IMR-90 (cell line): ENCODE measurements around the gene ZNF423. TPM values are rescaled to one million over a fixed set of nuclear protein-coding genes. Genes with fewer than 3 reads are reported as not detected.

Experiments
- ATAC-seq: fragments of 200-7000 bp; cut with Tn5 transposase; 2 replicates; pipeline ENCODE4 v1.9.1; 2020; ENCODE audit warnings: low read depth, mild to moderate bottlenecking, moderate library complexity
- BruUV-seq: library from RNA; stranded (reverse); fragments of 400-500 nt; replicated peaks from 2 replicates; lab custom pipeline; 2021; lab: Mats Ljungman, UMichigan
- CTCF ChIA-PET: fragments of 300-600 bp; formaldehyde crosslinking; extraction: SDS; loops from one replicate; lab custom pipeline; 2021; ENCODE audit warnings: antibody characterized with exemption; lab: Yijun Ruan, JAX
- POLR2A ChIA-PET: fragments of 300-600 bp; sonication (Branson Sonifier 250); formaldehyde crosslinking; loops from one replicate; lab custom pipeline; 2022; ENCODE audit warnings: antibody characterized with exemption; ENCODE audit not compliant: unreplicated experiment; lab: Charles Lee
- DNase-seq: peaks from one replicate; pipeline ENCODE4 v3.0.0; 2013
- H2AFZ ChIP-seq: replicated peaks from 2 replicates; pipeline ENCODE3; 2013; ENCODE audit warnings: low read length, mild to moderate bottlenecking; ENCODE audit not compliant: poor library complexity
- H2AK5ac ChIP-seq: 2 replicates; pipeline ENCODE4 v1.6.1; 2013; ENCODE audit warnings: low read depth, low read length, inconsistent platforms
- H2AK9ac ChIP-seq: replicated peaks from 2 replicates; pipeline ENCODE3; 2013; ENCODE audit warnings: mild to moderate bottlenecking, low read depth, low read length, moderate library complexity; ENCODE audit not compliant: poor library complexity
- H2BK120ac ChIP-seq: 2 replicates; pipeline ENCODE4 v1.6.1; 2013; ENCODE audit warnings: low read depth, low read length, inconsistent platforms
- H2BK15ac ChIP-seq: 3 replicates; pipeline ENCODE4 v1.6.1; 2013; ENCODE audit warnings: low read depth, low read length, inconsistent platforms
- H2BK20ac ChIP-seq: 2 replicates; pipeline ENCODE4 v1.6.1; 2013; ENCODE audit warnings: low read depth, mild to moderate bottlenecking, inconsistent platforms, low read length, moderate library complexity
- H2BK5ac ChIP-seq: 2 replicates; pipeline ENCODE4 v1.6.1; 2013; ENCODE audit warnings: mild to moderate bottlenecking, low read depth, low read length, inconsistent platforms; ENCODE audit not compliant: poor library complexity, severe bottlenecking
- H3K14ac ChIP-seq: replicated peaks from 2 replicates; pipeline ENCODE4 v1.6.1; 2013; ENCODE audit warnings: low read depth, low read length, inconsistent platforms
- H3K18ac ChIP-seq: 2 replicates; pipeline ENCODE4 v1.6.1; 2013; ENCODE audit warnings: low read depth, low read length, control low read depth
- H3K23ac ChIP-seq: 2 replicates; pipeline ENCODE4 v1.6.1; 2013; ENCODE audit warnings: low read depth, low read length, inconsistent platforms
- H3K27ac ChIP-seq: 2 replicates; pipeline ENCODE4 v1.5.1; 2013; ENCODE audit warnings: mild to moderate bottlenecking, control low read depth, low read length; ENCODE audit not compliant: insufficient read depth
- H3K27me3 ChIP-seq: 2 replicates; pipeline ENCODE4 v1.6.1; 2013; ENCODE audit warnings: low read length; ENCODE audit not compliant: control insufficient read depth, insufficient read depth
- H3K36me3 ChIP-seq: 2 replicates; pipeline ENCODE4 v1.6.1; 2013; ENCODE audit warnings: low read length, mixed read lengths; ENCODE audit not compliant: control insufficient read depth, insufficient read depth
- H3K4ac ChIP-seq: 2 replicates; pipeline ENCODE4 v1.6.1; 2013; ENCODE audit warnings: low read depth, low read length, inconsistent platforms
- H3K4me1 ChIP-seq: 2 replicates; pipeline ENCODE4 v1.6.1; 2013; ENCODE audit warnings: low read length, mixed read lengths; ENCODE audit not compliant: control insufficient read depth, insufficient read depth
- H3K4me2 ChIP-seq: 2 replicates; pipeline ENCODE4 v1.6.1; 2013; ENCODE audit warnings: low read depth, mild to moderate bottlenecking, control low read depth, low read length, moderate library complexity
- H3K4me3 ChIP-seq: 2 replicates; pipeline ENCODE4 v1.5.1; 2013; ENCODE audit warnings: low read depth, mild to moderate bottlenecking, control low read depth, low read length, moderate library complexity; ENCODE audit not compliant: insufficient read depth
- H3K56ac ChIP-seq: 2 replicates; pipeline ENCODE4 v1.6.1; 2013; ENCODE audit warnings: low read length, inconsistent platforms; ENCODE audit not compliant: insufficient read depth; ENCODE audit errors: extremely low read depth
- H3K79me1 ChIP-seq, 2 experiments: 2 replicates each; pipeline ENCODE4 v1.6.1; 2013; ENCODE audit warnings: low read length in 2 of 2, inconsistent platforms in 1 of 2, low read depth in 1 of 2
- H3K9ac ChIP-seq: 2 replicates; pipeline ENCODE4 v1.6.1; 2013; ENCODE audit warnings: low read depth, low read length, control low read depth
- H3K9me1 ChIP-seq: 2 replicates; pipeline ENCODE4 v1.6.1; 2013; ENCODE audit warnings: low read length, inconsistent platforms; ENCODE audit not compliant: insufficient read depth
- H3K9me3 ChIP-seq: 2 replicates; pipeline ENCODE4 v1.6.1; 2013; ENCODE audit warnings: low read length; ENCODE audit not compliant: control insufficient read depth, insufficient read depth
- H4K20me1 ChIP-seq: 2 replicates; pipeline ENCODE4 v1.6.1; 2013; ENCODE audit warnings: low read length, inconsistent platforms; ENCODE audit not compliant: insufficient read depth
- H4K5ac ChIP-seq: 2 replicates; pipeline ENCODE4 v1.6.1; 2013; ENCODE audit warnings: mild to moderate bottlenecking, low read depth, low read length, control low read depth
- H4K8ac ChIP-seq, 2 experiments: 2 replicates each; pipeline ENCODE4 v1.6.1; 2013; ENCODE audit warnings: low read depth in 2 of 2, low read length in 2 of 2, control low read depth in 1 of 2, inconsistent platforms in 1 of 2
- H4K91ac ChIP-seq: 2 replicates; pipeline ENCODE4 v1.6.1; 2013; ENCODE audit warnings: low read depth, low read length, inconsistent platforms; ENCODE audit not compliant: insufficient read depth
- CEBPB ChIP-seq: IDR thresholded peaks from 2 replicates; pipeline ENCODE4 v1.6.1; 2012; ENCODE audit warnings: low read depth, low read length, improper control_type of control experiment
- CHD1 ChIP-seq: IDR thresholded peaks from 2 replicates; pipeline ENCODE4 v1.6.1; 2012; ENCODE audit warnings: low read depth, low read length, improper control_type of control experiment
- FOS ChIP-seq: fragments of 150-350 bp; IDR thresholded peaks from 2 replicates; pipeline ENCODE4 v1.6.1; 2016; ENCODE audit warnings: low read depth, low read length
- MAFK ChIP-seq: IDR thresholded peaks from 2 replicates; pipeline ENCODE4 v1.6.1; 2012; ENCODE audit warnings: low read depth, low read length, improper control_type of control experiment
- MXI1 ChIP-seq: IDR thresholded peaks from 2 replicates; pipeline ENCODE4 v1.6.1; 2012; ENCODE audit warnings: low read depth, mild to moderate bottlenecking, low read length, moderate library complexity, borderline replicate concordance
- POLR2A ChIP-seq: IDR thresholded peaks from 2 replicates; pipeline ENCODE4 v1.6.1; 2012; ENCODE audit warnings: mild to moderate bottlenecking, low read depth, low read length
- RAD21 ChIP-seq: IDR thresholded peaks from 2 replicates; pipeline ENCODE4 v1.6.1; 2012; ENCODE audit warnings: low read length, improper control_type of control experiment
- RCOR1 ChIP-seq: IDR thresholded peaks from 2 replicates; pipeline ENCODE4 v1.6.1; 2012; ENCODE audit warnings: mild to moderate bottlenecking, low read length, improper control_type of control experiment; ENCODE audit not compliant: insufficient replicate concordance
- RFX5 ChIP-seq: IDR thresholded peaks from 2 replicates; pipeline ENCODE4 v1.8.0; 2012; ENCODE audit warnings: low read depth, mild to moderate bottlenecking, low read length, moderate library complexity
- SMC3 ChIP-seq: fragments of 150-350 bp; IDR thresholded peaks from 2 replicates; pipeline ENCODE4 v1.6.1; 2016; ENCODE audit warnings: low read depth, mild to moderate bottlenecking, antibody characterized with exemption, low read length, moderate library complexity
- WGBS, 2 experiments: methylation state at CpG; one replicate each; pipeline versions ENCODE4 v1.1.5 to v1.1.7; 2013; ENCODE audit warnings: missing lambda C conversion rate in 2 of 2; ENCODE audit not compliant: insufficient read length in 1 of 2; ENCODE audit errors: extremely low coverage in 2 of 2; 5-methylcytosine and 5-hydroxymethylcytosine counted together
- dilution Hi-C: fragments of 300-500 bp; cut with HindIII; formaldehyde crosslinking; loops from one replicate; pipeline ENCODE4 v1.14.3; 2018; ENCODE audit warnings: low sequenced_read_pairs; ENCODE audit not compliant: unreplicated experiment
- in situ Hi-C: fragments of 300-500 bp; cut with MboI; formaldehyde crosslinking; loops from 3 replicates; pipeline ENCODE4 v1.14.3; 2019; ENCODE audit warnings: low sequenced_read_pairs, inconsistent platforms, mixed read lengths
- intact Hi-C: fragments of 100-400 bp; cut with micrococcal nuclease; formaldehyde crosslinking; loops from 2 replicates; pipeline ENCODE4 v1.10.0; 2022
- polyA plus RNA-seq, 3 experiments: library from polyadenylated mRNA; depleted of rRNA; stranded (reverse); fragments of >200 nt; gene quantifications; 2 replicates each; pipeline ENCODE4 v1.2.3, GENCODE V29; 2012; ENCODE audit warnings: low replicate concordance in 1 of 3
- total RNA-seq: library from RNA; depleted of rRNA; stranded (reverse); fragments of >200 nt; gene quantifications from 2 replicates; pipeline ENCODE4 v1.2.3, GENCODE V29; 2012
- TF ChIP-seq, protein P1 (sequence below): conservative IDR thresholded peaks from 2 replicates; pipeline ENCODE4 v1.5.1; 2012; ENCODE audit warnings: mild to moderate bottlenecking, low read depth, low read length, improper control_type of control experiment
- TF ChIP-seq, protein P2 (sequence below): fragments of 150-350 bp; IDR thresholded peaks from 2 replicates; pipeline ENCODE4 v1.6.1; 2016; ENCODE audit warnings: low read depth, mild to moderate bottlenecking, low read length, moderate library complexity, borderline replicate concordance

ZNF423 gene
- total and polyA plus RNA-seq, 2 of the 4 experiments (the other 2 are of a cell fraction): under 0.01 to 0.10 TPM

DNA sequence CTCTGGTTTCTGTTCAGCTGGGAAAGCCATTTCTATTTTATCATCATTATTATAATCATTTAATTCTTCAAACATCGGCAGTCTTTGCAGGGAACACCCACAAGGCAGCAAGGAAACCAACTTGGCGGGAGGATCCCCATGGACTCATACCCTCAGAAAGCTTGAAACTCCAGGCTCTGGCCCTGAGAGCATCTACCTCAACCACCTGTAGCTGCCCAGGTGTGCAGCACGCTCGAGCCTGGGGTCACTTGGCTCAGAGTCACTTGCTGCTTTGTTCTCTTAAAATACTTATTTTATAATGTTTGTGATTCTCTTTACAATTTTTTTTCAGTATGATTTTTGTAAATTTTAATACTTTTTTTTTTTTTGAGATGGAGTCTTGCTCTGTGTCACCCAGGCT is 6.8 kb upstream of the ZNF423 start:
- Histone ChIP-seq H3K4me1 (peaks cover 2% of the 10 kb centered on the region; the same call in 1 of the 2 replicates), H4K20me1 (no peaks in the 10 kb centered on the region; the same call in 1 of the 2 replicates), H3K9me3 (no peaks in the 10 kb centered on the region), H4K5ac (no peak overlapping the region), H2BK15ac (no peak overlapping the region), H3K23ac (no peak overlapping the region), H2BK20ac (no peak overlapping the region), H4K8ac (no peak overlapping the region), H3K18ac (no peak overlapping the region), H3K79me1 (no peaks in the 10 kb centered on the region), H3K27ac (no peak overlapping the region), H2BK5ac (no peak overlapping the region), H2AK5ac (no peak overlapping the region), H2AFZ (no peak overlapping the region), H3K56ac (no peak overlapping the region), H3K9me1 (no peaks in the 10 kb centered on the region), H2AK9ac (no peak overlapping the region), H3K4me3 (no peak overlapping the region), H4K91ac (no peak overlapping the region), H3K27me3 (peaks cover 33% of the 10 kb centered on the region), H3K9ac (no peak overlapping the region), H3K36me3 (no peaks in the 10 kb centered on the region), H3K4ac (no peak overlapping the region), H2BK120ac (no peak overlapping the region), H3K14ac (no peak overlapping the region), H3K4me2 (no peak overlapping the region)
- DNase-seq (no peak), ATAC-seq (no peak)
- in situ Hi-C loops: no loop called here
- intact Hi-C loops: no loop called here
- CTCF ChIA-PET: interaction anchor here (0.7 kb wide), 2 partner anchors 30 to 934 kb away, joined by 3 to 6 read pairs; no protein-coding TSS in a partner anchor
- TF ChIP-seq, protein P1, sequence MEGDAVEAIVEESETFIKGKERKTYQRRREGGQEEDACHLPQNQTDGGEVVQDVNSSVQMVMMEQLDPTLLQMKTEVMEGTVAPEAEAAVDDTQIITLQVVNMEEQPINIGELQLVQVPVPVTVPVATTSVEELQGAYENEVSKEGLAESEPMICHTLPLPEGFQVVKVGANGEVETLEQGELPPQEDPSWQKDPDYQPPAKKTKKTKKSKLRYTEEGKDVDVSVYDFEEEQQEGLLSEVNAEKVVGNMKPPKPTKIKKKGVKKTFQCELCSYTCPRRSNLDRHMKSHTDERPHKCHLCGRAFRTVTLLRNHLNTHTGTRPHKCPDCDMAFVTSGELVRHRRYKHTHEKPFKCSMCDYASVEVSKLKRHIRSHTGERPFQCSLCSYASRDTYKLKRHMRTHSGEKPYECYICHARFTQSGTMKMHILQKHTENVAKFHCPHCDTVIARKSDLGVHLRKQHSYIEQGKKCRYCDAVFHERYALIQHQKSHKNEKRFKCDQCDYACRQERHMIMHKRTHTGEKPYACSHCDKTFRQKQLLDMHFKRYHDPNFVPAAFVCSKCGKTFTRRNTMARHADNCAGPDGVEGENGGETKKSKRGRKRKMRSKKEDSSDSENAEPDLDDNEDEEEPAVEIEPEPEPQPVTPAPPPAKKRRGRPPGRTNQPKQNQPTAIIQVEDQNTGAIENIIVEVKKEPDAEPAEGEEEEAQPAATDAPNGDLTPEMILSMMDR: no peak
- TF ChIP-seq RFX5 (no peak), CEBPB (no peak), CHD1 (no peak), RAD21 (no peak), FOS (no peak), MAFK (no peak), SMC3 (no peak), POLR2A (no peak), MXI1 (no peak), RCOR1 (no peak)
- TF ChIP-seq, protein P2, sequence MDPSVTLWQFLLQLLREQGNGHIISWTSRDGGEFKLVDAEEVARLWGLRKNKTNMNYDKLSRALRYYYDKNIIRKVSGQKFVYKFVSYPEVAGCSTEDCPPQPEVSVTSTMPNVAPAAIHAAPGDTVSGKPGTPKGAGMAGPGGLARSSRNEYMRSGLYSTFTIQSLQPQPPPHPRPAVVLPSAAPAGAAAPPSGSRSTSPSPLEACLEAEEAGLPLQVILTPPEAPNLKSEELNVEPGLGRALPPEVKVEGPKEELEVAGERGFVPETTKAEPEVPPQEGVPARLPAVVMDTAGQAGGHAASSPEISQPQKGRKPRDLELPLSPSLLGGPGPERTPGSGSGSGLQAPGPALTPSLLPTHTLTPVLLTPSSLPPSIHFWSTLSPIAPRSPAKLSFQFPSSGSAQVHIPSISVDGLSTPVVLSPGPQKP: no peak
- dilution Hi-C loops: no loop called here
- no CpG with 5 or more reads among the region's 4 CpGs for WGBS, 2 experiments
- BruUV-seq: no TSS peak
- POLR2A ChIA-PET: no interaction called here
